ENCODE data around the gene TPM1.

The TPM1 gene

GRCh38 chr15:63016234-63016633 lies 26.3 kb upstream of the TPM1 start:
- DNase-seq (ENCODE audit: low read depth): no peak

DNA sequence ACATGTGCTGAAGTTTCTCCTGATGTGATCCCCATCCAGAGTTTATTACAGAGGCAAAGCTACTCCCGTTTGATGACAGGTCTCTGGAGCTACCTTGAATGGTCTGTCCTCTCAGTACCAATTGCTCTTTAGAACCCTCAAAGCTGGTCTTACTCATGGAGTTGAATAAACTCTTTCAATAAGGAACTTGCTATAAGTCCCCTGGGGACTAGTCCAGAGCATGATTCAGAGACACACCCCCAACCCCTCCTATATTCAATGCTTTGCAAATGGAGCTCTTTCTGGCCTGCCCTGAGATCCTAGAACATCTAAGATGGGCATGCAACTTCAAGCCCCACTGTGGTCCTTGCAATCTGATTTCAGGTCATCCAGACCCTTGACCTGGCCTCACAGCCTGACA lies 23.9 kb upstream of the TPM1 start:
- DNase-seq (ENCODE audit: low read depth): peak; percentile 54

DNA sequence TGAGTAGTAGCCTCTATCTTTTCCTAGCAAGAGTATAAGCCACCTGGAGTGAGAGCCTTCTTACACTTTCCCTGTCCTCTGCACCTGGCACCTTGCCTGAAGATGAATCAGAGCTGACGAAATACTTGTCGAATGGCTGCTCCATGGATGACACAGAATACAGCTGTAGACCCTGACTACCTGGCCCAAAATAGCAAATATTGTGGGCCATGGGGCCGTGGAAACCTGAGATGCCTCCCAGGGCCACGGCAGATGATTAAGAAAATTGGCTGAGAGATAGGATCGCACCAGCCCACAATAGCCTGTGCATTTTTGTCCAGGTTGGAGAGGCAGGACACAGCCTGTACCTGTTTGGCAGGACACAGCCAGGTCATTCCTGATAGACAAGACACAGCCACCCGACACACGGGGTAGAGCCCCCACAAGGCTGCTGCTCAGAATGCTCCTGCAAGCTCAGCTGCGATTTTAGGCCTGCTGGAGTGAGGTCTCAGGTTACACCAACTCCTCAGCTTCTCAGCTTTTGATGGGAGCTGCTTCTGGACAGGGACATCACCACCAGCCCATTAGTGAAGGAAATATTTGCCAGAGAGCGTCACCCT lies 22.9 kb upstream of the TPM1 start:
- DNase-seq (ENCODE audit: low read depth): peak; percentile 88

- DNase-seq (ENCODE audit: low read depth): no peak
These were observed 22.4 kb upstream of the TPM1 start for GRCh38 chr15:63020128-63020527.

GRCh38 chr15:63020759-63021430 lies 21.7 kb upstream of the TPM1 start:
- no peak for DNase-seq (ENCODE audit: low read depth)

DNA sequence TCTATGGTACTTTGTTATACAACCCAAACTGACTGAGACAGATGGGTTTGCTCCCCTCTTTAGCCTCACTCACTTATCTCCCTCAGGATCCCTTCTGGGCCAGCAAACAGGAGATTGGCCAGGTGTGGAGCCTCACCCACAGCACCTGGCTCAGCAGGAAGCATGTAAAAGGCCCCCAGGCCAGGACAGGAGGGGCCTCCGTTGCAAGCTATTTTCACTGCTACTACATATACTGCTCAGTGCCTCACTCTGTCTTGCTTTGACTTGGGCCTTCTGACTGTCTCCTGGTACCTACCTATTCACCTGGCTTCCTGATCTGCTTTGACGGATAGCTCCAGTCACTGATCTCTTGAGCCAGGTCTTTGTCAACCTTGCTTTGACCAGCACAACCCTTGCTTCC lies 20.4 kb upstream of the TPM1 start:
- no peak for DNase-seq (ENCODE audit: low read depth)

GRCh38 chr15:63022663-63023062 lies 19.9 kb upstream of the TPM1 start:
- DNase-seq (ENCODE audit: low read depth): peak; percentile 39

DNA sequence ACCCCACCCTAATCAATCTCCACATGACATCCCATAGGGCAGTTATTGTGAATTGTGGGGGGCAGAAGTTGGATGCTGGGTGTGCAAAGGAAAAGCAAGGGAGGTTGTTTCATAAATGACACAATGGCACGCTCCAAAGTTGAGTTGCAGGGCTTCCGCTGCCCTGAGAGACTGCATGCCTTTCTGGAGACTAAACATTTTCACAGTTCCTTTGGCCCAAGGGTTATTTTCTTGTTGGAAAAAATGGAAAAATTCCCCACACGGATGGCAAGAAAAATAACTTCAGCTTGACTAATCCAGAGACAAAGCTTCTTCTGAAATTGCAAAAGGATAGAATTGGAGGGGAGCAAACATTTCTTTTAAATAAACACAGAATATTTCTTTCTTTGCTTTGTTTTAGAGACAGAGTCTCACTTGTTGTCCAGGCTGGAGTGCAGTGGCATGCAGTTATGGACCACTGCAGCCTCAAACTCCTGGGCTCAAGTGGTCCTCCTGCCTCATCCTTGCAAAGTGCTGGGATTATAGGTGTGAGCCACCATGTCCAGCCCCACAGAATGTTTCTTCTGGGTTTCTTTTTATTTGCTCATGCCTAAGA lies 19.1 kb upstream of the TPM1 start:
- DNase-seq (ENCODE audit: low read depth): peak; percentile 88

DNA sequence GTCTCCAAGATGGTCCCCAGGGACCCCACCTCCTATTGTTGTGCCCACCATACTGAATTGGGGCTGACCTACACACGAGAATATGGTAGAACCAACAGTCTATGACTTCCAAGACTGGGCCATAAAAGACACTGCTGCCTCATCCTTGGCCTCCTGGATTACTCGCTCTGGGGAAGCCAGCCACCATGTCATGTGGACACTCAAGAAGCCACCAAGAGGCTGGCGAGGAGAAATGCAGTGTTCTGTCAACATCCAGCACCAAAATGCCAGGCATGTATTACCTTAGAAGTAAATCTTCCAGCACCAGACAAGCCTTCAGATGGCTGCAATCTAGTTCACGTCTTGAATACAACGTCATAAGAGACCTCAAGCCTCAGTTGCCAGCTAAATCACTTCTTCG lies 17.1 kb upstream of the TPM1 start:
- no peak for DNase-seq (ENCODE audit: low read depth)

DNA sequence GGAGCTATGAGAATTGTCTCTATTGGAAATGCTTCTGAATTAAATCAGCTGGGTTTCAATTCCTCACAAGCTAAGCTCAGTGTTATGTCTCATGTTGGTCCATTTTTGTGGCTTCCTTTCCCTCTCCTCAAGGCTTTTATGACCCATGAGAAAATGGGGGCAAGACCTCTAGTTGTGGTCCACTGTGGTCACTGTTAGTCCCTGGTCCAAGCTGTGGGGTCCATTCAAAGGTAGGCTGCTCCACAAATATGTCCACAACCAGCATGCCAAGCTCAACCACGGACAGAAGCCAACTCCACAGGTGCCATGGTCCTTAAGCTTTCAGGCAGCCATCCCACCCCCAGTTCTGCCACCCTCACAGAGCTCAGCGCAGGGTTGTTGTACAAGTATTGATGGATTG lies 14.9 kb upstream of the TPM1 start:
- DNase-seq (ENCODE audit: low read depth): no peak

DNA sequence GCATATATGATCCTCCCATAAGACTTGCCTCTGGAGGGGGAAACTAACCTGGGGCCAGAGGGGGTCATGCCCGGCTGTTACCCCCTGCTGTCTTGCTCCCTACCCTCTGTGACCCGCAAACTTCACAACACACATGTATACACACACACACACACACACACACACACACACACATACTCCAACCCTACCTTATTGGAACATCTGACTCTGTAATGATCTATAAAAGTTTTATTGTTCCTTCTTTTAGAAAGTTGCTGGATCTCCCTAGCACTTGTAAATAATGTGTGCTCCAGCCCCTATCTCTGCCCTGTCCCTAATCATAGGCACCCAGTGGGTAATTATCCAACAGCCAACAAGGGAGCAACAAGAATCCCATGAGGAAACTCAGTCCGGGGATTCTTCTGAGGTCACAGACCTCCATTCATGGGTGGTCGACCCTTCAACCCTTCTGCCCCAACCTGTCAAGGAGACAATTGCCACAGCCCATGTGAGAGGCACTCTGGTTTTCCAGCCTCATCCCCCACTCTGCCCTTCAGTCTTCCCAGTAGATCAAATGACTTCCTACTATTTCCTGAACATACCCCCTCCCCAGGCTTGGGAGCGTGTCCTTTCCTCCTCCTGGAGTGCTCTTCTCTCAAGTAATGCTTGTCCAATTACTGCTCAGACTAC lies 14.0 kb upstream of the TPM1 start:
- no peak for DNase-seq (ENCODE audit: low read depth)

GRCh38 chr15:63029676-63030075 lies 12.9 kb upstream of the TPM1 start:
- no peak for DNase-seq (ENCODE audit: low read depth)

DNA sequence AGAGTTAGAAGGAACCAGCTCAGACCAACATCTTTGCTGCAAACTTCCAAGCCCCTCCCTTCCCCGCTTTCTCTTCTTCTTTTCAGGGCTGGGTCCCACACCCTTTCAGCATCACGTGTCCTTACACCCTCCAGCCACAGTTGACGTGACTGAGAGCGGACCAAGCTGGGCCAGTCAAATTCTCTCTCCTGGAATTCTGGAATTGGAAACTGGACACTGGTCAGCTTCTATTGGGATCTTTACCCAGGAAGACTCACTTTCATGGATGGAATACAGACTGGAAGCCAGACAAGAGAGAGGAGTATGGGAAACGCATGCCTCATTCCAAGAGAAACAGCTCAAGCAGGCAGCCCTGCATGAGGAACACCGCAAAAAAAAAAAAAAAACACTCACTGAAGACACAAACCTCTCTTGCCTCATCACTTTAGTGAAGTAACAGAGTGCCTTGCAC lies 12.4 kb upstream of the TPM1 start:
- DNase-seq (ENCODE audit: low read depth): no peak

GRCh38 chr15:63034578-63034977 lies 8.0 kb upstream of the TPM1 start:
- DNase-seq (ENCODE audit: low read depth): no peak

DNA sequence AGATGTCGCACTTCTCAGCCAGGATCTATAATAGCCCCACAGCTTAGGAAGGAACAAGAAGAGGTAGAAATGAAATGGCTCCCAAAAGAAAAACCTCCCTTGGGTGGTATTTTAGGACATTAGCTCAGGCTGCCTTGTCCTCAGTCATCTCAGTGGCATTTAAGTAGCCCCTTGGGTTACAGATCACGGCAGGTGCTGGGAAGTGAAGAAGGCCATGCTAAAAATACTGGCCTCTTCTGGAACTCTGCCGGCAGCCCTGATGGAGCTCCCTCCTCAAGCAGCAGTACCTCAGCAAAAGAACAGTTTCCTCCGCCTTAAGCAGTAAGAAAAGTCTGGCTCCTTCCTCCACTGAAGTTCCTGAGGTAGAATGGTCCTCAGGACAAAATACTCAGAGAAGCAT lies 7.3 kb upstream of the TPM1 start:
- DNase-seq (ENCODE audit: low read depth): no peak

- no peak for DNase-seq (ENCODE audit: low read depth)
These were observed 6.6 kb upstream of the TPM1 start for GRCh38 chr15:63035977-63036376.

DNA sequence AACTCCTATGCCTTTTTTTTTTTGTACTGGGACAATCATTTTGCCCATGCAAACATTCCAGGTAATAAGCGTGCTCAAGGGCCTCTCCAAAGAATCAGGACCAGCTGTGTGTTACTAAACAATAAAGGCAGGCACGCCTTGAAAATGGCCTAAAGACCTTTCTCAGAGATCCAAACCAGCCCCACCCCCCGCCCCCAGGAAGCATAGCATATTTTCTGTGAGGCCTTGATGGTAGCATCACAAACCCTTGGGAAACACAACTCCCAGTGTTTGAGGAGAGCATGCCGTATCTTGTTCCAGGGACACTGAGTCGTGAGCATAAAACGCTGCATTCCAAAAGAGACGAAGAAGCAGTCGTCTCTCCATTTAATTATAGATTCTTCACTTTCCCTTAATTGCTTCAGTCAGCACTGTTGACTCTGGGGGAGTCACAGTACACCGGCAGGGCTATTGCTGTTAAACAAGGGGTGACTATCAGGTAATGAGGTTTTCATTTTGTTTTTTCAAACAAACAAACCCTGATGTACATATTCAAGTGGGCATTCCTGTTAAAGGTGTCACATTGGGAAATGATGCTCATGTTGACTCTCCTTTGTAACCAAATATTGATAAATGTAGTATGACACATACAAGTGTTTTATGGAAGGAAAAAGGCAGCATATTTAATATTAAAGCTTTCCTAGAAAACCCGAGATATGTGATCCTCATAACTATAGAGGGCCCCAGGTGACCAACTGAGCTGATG lies 4.4 kb upstream of the TPM1 start:
- DNase-seq (ENCODE audit: low read depth): no peak

DNA sequence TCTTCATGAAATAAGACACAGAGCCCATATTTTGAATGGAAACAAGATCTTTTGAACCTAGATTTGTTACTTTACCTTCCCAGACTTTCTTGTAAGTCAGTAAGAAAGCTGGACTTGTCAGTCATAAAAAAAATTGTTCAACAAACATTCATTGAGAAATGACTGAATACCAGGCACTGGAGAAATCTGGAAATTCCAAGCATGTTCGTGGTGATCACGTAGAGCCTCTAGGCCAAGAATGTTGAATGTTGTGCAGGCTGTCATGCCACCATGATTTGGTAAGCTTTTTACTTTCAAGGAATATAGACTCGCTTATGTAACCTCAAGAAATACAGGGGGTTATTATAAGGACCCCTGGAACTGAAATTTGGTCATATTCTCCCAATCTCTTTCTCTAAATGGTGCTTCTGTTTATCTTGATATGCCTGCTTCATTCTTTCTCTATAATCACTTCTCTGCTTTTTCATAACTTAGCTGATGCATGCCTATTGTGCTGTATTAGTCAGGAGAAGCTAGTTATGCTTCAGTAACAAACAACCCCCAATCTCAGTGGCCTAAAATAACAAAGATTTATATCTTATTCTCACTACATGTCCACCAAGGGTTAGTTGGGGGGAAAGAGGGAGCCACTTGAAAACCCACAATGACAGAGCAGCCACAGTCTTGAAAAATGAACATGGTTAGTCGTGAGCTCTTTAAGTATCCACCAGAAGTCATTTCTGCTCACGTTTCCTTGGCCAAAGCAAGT lies 3.4 kb upstream of the TPM1 start:
- peak; percentile 58 for DNase-seq (ENCODE audit: low read depth)

DNA sequence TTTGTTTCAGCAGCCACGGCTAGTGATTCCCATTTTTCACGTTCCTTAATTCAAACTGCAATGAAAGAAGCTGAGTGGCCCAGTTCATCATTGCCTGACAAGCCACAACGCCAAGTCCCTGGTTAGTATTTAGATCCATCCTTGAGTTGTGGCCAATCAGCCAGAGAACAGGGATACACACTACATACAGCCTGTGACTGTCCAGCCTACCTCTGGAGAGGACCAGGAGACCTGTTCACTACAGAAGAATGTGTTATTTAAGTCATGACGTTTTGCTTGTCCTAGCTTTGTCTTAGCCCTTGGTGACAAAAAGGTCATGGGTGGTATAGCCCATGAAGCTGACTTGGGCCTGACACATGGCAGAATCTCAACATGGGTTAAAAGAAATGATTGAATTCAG lies 2.7 kb upstream of the TPM1 start:
- no peak for DNase-seq (ENCODE audit: low read depth)

DNA sequence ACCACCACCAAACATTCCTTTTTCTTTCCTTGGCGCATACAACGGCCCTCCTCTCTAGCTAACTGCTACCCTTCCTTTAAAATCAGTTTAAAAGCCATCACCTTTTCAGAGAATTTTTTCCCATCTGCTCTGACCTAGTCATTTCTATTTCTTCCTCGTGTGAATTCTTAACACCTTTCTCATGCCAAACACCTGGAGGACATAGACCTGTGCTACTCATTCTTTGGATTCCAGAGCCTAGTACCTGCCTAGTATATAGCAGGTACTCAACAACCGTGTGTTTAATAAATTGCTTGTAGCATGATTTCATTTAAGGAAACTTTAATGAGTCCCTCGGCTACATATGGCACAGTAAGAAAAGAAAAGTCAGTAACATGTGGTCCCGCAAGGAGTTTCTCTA lies 2.0 kb upstream of the TPM1 start:
- DNase-seq (ENCODE audit: low read depth): no peak

DNA sequence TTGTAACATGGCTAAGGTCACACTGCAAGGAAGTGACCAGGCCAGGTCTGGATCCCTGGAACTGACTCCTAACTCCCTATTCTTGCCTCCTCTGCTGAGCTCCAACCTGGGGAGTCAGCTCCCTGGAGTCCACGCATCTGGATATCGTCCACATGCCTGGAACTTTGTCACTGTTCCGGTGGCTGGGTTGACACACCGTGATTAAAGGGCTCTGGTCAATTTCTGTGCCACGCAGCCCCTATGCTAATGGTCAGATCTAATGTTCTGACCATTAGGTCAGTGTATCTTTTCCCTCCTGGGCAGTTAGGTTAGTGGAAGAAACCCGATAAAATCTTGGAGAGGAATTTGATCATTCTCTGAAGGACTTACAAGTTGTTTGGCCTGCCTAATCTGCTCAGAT lies 1.6 kb upstream of the TPM1 start:
- no peak for DNase-seq (ENCODE audit: low read depth)

All from ELR (cell line).